GM21717 (cell line): ENCODE measurements around the gene PAXX.
"Not testable (repeated sequence)": the region's sequence is repeated elsewhere in the genome, so short reads cannot be mapped to it uniquely, and the experiment has no call there.

Experiments used
- ATAC-seq: cut with Tn5 transposase; IDR thresholded peaks from one replicate; pipeline ENCODE4 v1.9.1; 2021; ENCODE audit warnings: mild to moderate bottlenecking, moderate library complexity; ENCODE audit not compliant: unreplicated experiment

PAXX gene

DNA sequence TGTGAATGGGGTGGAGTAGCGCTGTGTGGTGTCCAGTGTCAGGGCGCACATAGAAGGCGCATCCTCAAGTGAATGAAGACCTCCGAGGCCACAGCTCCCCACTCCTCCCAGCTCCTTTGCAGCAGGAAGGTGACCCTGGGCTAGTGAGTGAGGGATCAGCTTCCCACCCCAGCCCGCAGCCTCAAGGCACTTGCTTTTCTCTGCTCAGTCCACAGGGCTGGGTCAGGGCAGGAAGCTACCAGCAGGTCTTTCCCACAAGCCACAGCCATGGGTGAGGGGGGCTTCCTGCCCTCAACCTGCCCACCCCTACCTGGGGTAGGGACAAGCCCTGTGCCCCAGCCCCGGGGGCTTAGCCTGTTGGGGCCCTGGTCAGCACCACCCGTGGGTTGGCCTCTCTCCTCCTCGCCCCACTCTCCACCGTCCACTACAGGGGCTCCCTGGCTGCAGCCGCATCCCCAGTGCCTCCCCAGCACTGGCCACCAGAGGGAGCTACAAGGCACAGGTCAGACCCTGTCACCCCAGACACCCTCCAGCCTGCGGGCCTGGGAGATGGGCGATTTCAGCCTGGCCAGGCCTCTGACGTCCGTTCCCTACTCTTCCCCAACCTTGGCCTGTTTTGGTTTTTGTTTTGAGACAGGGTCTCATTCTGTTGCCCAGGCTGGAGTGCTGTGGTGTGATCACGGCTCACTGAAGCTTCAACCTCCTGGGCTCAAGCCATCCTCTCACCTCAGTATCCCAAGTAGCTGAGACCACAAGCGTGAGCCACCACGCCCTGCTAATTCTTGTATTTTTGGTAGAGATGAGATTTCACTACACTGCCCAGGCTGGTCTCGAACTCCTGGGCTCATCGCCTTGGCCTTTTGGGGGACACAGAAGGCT, 37.1 kb downstream of the PAXX start:
- ATAC-seq, result no peak

DNA sequence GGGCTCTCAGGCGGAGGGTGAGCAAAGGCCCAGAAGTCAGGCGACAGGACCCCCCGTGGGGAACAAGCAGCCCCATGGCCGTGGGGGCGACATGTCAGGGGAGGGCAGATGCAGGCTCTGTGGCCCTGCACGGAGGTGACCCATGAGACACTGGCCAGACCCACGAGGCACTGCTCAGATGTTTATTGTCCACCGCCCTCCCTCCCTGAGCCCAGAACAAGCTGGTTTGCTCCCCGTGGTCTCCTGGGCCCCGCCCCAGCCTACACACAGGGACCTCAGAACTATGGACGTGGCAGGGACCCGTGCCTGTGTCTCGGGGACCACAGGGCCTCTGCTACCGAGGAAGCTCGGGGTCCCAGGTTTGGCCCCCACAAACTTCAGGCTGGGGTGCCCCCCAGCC, 37.8 kb downstream of the PAXX start:
- ATAC-seq, result no peak

DNA sequence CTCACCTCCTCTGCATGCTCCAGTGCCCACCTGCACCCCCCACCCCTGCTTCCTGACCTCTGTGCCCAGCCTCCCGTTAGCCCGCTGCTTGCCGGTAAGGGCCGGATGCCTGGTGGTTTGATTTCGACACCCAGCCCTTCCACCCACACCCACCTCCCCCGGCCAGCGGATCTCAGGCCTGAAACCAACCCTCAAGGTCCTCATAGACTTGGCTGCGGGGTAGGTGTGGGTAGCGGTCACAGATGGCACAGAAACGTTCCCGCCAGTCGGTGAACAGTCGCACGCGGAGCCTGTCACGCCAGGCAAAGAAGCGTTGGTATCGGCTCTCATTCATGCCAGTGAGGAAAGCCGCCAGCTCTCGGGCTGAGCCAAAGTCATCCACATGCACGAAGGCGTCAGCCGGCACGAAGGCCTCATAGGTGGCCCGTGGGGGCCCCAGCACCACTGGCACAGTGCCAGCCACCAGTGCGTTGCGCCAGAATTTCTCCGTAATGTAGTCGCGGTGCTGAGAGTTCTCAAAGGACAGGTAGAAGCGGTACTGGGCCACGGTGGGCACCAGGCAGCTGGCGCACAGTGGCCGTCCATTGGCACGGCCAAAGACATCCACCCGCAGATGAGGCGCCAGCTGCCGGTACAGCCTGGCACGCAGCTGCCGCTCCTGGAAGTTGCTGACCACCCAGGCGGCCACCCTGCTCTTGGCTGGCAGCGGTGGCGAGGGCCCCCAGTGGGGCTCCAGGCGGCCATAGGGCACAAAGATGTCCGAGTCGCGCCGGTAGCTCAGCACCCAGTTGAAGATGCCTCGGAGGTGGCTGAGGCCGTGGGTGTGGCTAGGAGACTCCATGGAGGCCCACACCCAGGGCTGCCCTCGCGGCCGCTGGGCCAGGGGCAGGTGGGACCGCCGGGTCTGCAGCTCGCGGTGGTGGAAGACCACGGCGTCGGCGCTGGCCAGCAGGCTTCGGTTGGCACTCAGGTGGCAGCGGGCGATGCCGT, 38.6 kb downstream of the PAXX start:
- no peak for ATAC-seq

DNA sequence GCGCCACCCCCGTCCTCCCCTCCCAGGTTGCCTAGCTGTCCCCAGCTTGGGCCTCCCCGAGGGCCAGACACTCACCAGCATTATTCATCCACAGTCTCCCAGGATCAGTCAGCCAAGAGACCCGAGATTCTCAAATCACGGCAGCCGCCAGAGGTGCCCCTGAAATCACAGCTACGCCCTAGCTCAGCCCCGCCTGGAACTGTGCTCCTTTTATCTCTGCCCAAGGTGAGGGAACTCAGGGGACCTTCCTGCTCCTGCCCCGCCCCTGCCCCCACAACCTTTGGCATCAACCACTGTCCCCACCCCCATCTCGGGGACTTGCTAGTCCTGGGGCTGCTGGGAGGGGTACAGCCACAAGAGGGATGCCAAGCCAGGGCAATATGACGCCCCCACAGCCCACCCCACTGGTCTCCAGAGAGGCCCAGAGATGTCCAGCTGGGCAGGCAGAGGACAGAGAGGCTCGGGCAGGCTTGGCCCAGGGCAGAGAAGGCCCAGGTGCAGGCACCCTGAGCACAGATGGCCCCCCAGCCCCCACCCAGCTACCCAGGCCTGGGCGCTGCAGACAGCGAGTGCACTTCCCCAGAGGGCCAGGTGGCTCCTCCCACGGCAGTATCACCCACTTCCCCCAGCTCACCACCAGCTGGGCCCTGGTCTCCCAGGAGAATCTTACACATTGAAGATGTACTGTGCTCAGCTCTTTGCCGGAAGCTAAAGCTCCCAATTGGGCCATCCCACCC, 39.9 kb downstream of the PAXX start, which contains the start of gene FUT7:
FUT7 (minus strand) TSS at position 185 of the 737 bp plus-strand sequence; CDS start at position 88, 97 bp downstream.
- ATAC-seq, result no peak

DNA sequence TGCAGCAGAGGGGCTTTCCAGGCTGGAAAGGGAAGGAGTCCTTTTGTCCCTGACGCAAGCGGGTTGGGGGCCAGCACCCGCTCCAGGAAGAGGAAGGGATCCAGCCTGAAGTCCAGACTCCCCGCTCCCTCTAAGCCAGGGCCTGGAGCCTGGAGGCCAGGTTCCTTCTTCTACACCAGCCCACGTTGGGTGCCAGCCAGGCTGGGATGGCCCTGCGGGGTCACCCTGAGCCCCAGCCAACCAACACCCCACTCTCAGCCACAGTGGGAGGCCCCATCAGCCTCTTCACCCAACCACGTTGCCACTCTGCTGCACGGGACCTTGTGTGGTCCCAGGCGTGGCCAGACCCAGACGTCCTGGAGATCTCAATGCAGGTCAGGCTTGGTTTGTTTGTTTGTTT, 40.6 kb downstream of the PAXX start:
- no peak for ATAC-seq

DNA sequence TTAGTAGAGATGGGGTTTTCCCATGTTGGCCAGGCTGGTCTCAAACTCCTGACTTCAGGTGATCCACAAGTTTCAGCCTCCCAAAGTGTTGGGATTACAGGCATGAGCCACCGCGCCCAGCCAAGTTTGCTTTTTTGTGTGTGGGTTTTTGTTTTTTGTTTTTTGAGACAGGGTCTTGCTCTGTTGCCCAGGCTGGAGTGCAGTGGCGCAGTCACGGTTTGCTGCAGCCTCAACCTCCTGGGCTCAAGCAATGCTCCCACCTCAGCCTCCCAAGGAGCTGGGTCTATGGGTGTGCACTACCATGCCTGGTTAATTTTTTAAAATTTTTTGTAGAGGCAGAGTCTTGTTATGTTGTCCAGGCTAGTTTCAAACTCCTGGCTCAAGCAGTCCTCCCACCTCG, 41.3 kb downstream of the PAXX start:
- ATAC-seq, result not testable (repeated sequence)

DNA sequence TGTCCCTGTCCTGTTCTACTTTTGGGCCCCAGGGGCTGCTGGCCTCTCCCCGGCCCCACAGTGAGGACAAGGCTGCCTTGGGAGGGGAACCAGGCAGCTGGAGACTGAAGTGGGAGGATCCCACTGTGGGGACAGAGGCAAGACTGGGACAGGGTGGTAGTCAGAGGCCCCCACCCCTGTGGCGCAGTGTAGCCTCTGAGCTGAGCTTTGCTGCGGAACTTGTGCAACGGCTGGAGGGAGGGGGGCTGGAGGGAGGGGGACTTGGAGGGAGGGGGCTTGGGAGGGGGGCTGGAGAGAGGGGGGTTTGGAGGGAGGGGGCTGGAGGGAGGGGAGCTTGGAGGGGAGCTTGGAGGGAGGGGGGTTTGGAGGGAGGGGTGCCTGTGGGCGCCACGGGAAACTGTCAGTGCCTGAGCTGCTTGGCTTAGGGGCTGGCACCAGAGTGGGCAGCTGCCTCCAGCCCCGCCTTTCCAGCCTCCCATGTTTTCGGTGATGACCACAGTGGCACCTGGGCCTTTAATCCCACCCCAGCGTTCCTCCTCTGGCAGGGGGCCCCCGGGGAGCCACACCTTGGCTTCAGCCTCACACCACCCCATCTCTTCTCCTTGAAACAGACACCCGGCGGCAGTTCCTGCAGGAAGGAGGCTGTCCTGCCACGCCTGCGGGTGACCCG, 42.0 kb downstream of the PAXX start:
- ATAC-seq, result no peak

DNA sequence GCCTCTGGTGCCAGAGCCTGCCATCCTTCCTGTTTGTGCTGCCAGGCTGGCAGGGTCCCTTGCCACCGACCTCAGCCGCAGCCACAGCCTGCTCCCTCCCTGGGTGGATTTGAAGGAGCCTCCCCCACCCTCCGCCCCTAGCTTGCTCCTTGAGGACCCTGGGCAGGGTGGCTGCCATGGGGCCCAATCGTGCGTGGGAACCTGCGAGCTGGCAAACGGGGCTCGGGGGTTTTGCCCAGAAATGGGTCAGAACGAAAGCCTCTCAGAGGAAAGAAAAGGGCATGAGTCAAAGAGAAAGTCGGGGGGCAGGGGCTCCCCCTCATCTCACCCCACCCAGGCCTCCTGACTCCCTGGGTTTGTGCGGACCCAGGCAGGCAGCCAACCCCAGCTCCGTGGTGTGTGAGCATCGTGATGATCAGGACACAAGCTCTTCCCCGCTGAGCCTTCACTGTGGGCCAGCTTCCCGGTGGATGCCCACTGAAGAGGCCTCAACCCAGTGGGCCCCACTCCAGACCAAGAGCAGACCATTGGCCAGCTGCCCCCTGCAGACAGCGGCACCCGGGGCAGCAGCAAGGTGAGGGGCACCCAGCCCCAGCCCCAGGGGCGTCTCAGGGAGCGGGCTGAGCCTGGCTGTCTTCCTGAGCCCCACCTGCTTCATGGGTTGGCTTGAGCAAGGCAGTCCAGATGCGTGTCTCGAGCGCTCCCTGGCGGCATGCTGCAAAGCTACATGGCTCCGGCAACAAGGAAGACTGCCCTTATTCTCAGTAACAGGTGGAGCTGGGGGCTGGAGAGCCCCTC, 42.7 kb downstream of the PAXX start:
- peak; percentile 54 for ATAC-seq

DNA sequence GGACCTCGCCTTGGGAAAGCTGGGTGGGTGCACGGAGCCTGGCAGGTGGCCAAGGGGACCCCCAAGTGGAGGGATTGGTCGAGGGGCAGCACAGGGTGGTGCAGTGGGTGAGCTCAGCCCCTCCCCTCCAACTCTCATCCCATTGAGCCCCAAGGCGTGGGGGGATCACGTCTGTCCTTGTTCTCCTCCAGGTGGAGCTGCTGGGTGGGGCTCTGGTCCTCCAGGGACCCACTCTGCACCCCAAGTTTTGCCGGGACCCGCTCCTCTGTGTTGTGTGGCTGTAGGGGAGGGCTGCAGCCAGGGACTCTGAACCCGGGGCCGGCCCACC, 43.2 kb downstream of the PAXX start:
- no peak for ATAC-seq

DNA sequence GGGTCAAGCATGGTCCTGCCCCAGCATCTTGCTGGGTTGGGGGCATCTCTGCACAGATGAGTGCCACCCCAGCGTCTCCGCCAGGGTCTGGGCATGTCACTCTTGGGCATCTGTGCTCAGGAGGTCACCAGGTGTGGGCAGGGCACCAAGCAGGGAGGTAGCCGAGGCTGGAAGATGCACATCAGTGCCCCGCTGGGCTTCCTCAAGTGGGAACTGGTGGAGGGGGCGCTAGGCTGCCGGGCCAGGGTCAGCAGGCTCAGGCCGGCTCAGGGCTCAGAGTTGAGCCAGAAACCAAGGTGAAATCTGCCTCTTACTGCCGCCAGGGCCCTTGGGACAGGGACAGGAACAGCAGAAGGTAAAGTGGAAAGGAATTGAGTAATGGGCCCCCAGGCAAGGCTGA, 43.7 kb downstream of the PAXX start:
- no peak for ATAC-seq

DNA sequence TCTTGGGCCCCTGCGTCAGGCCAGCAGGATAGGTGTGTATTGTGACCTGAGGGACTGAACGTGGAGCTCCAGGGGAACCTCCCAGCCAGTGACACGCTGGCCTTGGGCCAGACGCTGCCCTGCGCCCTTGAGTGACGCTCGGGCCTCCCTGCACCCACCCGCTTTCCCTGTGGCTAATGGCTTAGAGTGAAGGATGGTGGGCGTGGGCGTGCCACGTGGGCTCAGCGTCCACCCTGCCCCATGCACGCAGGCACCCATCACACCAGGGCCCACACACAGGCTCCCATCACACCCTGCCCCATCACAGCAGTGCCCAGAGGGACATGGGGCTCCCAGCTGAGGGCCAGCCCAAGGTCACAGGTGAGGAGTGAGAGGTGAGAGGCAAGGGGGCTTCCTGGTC, 44.8 kb downstream of the PAXX start:
- ATAC-seq, result no peak

DNA sequence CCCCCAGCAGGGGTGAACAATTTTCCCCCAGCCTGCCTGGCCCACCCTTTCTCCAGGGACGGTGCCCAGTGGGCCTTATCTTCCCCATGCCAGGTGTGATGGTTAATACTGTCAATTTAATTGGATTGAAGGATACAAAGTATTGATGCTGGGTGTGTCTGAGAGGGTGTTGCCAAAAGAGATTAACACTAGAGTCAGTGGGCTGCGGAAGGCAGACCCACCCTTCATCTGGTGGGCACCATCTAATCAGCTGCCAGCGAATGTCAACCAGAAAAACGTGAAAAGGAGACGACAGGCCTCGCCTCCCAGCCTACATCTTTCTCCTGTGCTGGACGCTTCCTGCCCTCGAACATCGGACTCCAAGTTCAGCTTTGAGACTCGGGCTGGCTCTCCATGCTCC, 45.3 kb downstream of the PAXX start:
- no peak for ATAC-seq

DNA sequence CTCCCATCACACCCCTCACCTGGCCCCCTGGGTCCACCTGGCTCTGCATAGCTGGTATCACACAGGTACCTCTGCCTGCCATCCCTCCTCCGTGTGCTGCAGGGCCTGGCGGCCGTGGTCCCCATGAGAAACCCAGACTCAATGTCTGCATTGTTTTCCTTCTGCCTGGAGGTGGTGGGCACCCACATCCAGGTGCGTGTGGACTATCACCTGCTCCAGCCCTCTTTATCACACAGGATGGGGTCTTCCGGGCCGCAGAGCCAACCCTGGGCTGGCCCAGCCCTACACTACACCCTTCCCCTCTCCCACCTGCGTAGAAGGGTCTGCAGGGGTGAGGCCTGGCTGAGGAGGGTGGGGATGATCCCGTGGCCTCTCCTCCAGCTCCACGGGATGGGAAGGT, 46.7 kb downstream of the PAXX start:
- no peak for ATAC-seq

DNA sequence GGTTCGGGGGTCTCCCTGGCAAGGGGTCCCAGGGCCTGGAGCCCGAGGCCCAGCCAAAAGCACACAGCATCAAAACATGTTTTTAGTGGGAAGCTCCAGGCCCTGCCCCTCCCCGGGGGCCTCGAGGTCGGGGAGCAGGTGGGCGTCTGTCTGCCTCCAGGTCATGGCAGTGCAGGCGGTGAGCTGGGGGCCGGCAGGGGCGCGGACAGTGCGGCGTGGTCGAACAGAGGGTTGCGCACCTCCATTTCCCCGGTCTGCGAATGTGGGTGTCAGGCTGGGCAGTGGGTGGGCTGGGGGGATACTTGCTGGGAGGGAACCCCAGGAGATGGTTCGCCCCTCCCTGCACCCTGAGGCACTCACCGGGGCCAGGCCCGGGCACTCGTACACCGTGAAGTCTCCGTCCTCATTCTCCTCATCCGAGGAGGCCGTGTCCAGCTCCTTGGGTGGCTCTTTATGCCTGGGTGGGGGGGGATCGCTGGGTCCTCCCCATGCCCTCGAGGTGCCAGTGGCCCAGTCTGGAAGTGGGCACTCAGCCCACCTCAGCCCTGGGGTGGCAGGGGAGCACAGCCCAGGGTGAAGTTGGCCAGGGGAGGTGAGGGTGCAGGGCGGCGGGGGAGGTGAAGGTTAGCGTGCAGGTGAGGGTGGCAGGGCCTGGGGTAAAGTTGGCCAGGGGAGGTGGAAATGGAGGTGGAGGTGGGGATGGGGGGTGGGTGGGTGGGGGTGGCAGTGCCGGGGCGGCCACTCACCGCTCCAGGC, 47.6 kb downstream of the PAXX start:
- ATAC-seq, result no peak

DNA sequence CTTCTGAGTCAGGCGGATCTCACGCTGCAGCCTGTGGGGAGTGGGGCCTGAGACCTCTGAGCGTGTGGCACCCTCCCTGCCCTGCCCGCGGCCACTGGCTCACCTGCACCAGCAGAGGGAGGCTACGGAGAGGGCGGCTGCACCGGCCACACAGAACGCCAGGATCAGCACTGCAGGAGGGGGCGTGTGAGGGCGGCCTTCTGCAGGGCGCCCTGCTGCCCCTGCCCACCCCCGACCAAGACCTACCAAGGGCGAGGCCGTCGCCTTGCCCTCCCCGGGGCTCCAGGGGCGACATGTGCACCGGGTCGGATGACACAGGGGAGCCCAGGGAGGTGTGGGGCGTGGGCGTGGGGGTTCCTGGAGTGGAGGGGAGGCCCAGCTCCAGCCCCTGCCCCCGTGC, 48.3 kb downstream of the PAXX start:
- no peak for ATAC-seq

DNA sequence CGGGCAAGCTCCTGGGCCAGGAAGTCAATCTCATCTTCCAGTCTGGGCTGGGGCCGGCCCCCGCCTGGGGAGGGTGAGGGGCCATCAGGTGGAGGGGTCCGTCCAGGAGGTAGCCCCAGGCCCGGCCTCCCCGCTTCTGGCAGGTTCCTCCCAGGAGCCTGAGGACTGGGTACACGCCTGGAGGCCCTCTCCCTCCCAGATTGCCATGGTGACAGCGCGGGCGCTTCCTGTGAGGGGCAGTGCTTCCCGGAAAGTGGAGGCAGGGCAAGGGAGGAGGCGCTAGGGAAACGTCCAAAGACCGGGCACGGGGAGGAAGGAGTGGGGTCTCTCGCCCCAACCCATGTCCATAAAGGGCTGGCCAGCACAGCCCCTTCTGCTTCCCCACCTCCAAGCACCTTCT, 48.9 kb downstream of the PAXX start:
- ATAC-seq, result no peak

DNA sequence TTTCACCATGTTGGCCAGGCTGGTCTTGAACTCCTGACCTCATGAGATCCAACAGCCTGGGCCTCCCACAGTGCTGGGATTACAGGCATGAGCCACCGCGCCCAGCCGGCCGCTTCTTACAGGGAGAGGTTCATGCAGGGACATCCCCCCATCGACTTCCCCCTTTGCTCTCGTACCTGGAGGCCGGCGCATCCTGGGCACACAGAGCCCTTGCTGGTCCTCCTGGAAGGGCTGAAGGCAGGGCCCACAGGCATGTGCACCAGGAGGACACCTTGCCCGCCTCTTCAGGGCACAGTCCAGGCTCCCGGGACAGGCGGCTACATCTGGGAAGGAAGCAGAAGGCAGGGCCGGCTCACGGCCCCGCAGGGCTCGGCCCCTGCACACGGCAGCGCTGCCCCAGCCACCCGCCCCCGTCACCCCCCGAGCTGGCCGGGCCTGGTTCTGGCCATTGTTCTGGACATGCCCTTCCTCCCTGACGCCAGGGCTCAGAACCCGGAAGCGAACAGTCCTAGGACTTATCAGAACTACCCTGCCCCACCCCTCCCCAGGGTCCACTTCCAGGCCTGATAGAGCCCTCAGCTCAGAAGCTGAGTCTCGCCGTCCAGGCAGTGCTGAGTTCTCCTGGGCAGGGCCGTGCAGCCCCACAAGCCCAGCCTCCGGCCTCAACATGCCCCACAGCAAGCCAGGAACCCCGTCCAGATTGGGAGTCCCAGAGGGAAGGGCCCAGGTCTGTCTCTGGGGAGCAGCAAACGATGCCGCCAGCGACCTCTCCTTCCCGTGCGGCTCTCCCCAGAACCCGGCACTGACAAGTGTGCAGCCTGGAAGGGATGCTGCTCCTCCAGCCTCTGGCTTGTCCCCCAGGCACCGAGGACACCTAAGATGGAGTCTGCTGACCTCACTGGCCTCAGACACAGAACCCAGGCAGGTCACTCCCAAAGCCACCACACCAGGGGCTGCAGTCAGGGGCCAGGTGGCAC, 50.8 kb downstream of the PAXX start:
- no peak for ATAC-seq
